Heart left ventricle (tissue), 13 donors: ENCODE results near the gene SPECC1.

Source experiments
- CTCF ChIP-seq, 12 donors: fragments of 200-600 bp; sonication (generic) in 4 of 12; IDR thresholded peaks; one replicate each; pipeline versions ENCODE4 v1.5.0 to v1.8.0; 2018 to 2022; ENCODE audit warnings: antibody characterized with exemption in 12 of 12, mild to moderate bottlenecking in 5 of 12
- POLR2A ChIP-seq, 2 donors: fragments of 450-650 bp; IDR thresholded peaks; one replicate each; pipeline ENCODE4 v1.6.1; 2017; ENCODE audit warnings: antibody characterized with exemption in 2 of 2, mild to moderate bottlenecking in 2 of 2, moderate library complexity in 2 of 2
- donor health status: ischemic (EF 13 %, LVEDD 7.1; RV severe dilation, severe dysfunction).
- donor health status: DM: no; HTN: yes; CAD: no.
- donor health status: DM: no; HTN: no; CAD: no.
- donor health status: ischemic (EF 25% LVEDD 6.9; RV normal size, moderate dysfunction).
- donor health status: ischemic (EF 25% LVEDD 5.7; RV mildly dilated, moderate dysfunction).
- donor health status: ischemic (EF 35%, LVEDD 5.7; RV mildly dilated, moderate dysfunction).
- donor health status: nonischemic (EF 11% LVEDD 7.7; RV severe dilation, severe dysfunction).
- donor health status: DM: yes; HTN: yes; CAD: no.
- donor health status: PGD.
- donor health status: ischemic (EF 29% LVEDD 5.4; RV normal size, mild dysfunction).
- donor health status: nonischemic (EF 23%, LVEDD 6.1; RV moderate dilation, normal function).

- TF ChIP-seq POLR2A (IDR thresholded peaks at IDR 0.05): no peak
- TF ChIP-seq CTCF (IDR thresholded peaks at IDR 0.05): no peak
Measured at GRCh38 chr17:20087538-20088250, 78.5 kb downstream of the SPECC1 start.
